Fibroblast of skin of back (primary cell): Measurements from ENCODE around the gene DEFB128. TPM values are rescaled to one million over a fixed set of nuclear protein-coding genes. Genes with fewer than 3 reads are reported as not detected.
"Not testable (repeated sequence)": the region's sequence is repeated elsewhere in the genome, so short reads cannot be mapped to it uniquely, and the experiment has no call there.

Experiments used
- DNase-seq: peaks from one replicate; pipeline ENCODE4 v3.0.0-alpha.2; 2013
- polyA plus RNA-seq, 2 experiments: library from polyadenylated mRNA; unstranded; fragments of 120-200 nt; gene quantifications; one replicate each; pipeline ENCODE4 v1.2.1, GENCODE V29; 2013; ENCODE audit not compliant: insufficient read length in 2 of 2

DEFB128 gene
- not detected for polyA plus RNA-seq (2013, experiment 1 of 2; ENCODE audit: insufficient read length)
- polyA plus RNA-seq (2013, experiment 2 of 2; ENCODE audit: insufficient read length), result not detected

- no peak for DNase-seq
Observed at GRCh38 chr20:189611-190010, at the start of gene DEFB128. Gene DEFB128, minus strand, starts transcription at chr20:189711. Its CDS starts 88 bp downstream, at chr20:189623.

GRCh38 chr20:237929-238328, 48.4 kb upstream of the DEFB128 start:
- DNase-seq, result no peak

- DNase-seq, result no peak
Observed at GRCh38 chr20:237489-237888, 48.0 kb upstream of the DEFB128 start.

DNA sequence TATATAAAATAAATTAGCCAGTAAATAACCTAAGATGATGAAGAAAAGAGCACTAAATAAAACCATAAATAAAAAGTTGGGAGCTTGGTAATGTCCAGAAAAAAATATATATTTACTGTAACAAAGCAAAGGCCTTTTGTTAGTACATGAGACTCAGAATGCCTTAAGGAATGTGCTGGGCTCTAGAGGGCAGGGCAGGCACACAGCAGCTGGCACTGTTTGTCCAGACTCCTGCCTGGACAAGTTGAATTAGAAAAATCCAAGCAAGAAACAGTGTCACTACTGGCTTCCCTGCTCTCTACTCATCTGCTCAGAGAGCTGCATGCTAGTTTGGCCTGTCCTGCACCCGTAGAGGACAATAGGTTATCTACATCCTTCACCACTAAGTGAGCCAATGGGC, 46.4 kb upstream of the DEFB128 start:
- peak; percentile 1 for DNase-seq

- no peak for DNase-seq
Observed at GRCh38 chr20:227439-228105, 38.1 kb upstream of the DEFB128 start.

DNA sequence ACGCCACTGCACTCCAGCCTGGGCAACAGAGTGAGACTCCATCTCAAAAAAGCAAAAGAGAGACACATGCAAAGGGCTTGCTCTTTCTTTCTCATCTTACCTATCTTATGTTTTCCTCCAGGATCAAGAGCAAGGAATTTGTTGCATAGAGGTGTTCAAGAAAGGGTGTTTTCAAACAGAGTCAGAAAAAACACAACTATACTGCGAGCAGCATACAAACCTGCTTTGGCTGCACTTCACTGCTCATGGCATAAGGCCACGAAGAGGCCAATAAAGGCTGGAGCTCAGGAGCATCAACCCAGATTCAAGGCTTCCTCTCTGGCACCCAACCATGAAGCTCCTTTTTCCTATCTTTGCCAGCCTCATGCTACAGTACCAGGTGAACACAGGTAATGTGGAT, 37.4 kb upstream of the DEFB128 start, which contains the start of gene DEFB129:
Gene DEFB129 (plus strand): TSS at position 301 of the 400 bp plus-strand sequence. CDS start 31 bp downstream, at position 332.
- no peak for DNase-seq

DNA sequence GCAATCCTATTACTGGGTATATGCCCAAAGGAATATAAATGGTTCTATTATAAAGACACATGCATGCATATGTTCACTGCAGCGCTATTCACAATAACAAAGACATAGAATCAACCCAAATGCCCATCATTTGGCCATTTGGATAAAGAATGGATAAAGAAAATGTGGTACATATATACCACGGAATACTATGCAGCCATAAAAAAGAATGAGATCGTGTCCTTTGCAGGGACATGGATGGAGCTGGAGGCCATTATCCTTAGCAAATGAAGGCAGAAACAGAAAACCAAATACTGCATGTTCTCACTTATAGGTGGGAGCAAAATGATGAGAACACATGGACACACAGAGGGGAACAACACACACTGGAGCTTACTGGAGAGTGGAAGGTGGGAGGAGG, 36.4 kb upstream of the DEFB128 start:
- DNase-seq, result not testable (repeated sequence)

DNA sequence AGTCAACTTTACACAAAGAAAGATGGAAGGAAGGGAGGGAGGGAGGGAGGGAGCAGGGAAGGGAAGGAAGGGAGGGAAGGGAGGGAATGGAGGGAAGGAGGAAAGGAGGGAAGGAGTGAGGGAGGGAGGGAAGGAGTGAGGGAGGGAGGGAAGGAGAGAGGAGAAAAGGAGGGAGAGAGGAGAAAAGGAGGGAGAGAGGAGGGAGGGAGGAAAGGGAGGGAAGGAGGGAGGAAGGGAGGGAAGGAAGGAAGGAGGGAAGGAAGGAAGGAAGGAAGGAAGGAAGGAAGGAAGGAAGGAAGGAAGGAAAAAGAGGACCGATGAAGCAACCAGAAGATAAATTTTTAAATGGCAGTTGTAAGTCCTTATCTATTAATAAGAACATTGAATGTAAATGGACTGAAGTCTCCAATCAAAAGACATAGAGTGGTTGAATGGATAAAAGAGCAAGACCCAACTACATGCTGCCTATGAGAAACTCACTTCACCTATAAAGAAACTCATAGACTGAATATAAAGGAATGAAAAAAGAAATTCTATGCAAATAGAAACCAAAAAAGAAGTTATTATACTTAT, 31.8 kb upstream of the DEFB128 start:
- DNase-seq, result no peak

DNA sequence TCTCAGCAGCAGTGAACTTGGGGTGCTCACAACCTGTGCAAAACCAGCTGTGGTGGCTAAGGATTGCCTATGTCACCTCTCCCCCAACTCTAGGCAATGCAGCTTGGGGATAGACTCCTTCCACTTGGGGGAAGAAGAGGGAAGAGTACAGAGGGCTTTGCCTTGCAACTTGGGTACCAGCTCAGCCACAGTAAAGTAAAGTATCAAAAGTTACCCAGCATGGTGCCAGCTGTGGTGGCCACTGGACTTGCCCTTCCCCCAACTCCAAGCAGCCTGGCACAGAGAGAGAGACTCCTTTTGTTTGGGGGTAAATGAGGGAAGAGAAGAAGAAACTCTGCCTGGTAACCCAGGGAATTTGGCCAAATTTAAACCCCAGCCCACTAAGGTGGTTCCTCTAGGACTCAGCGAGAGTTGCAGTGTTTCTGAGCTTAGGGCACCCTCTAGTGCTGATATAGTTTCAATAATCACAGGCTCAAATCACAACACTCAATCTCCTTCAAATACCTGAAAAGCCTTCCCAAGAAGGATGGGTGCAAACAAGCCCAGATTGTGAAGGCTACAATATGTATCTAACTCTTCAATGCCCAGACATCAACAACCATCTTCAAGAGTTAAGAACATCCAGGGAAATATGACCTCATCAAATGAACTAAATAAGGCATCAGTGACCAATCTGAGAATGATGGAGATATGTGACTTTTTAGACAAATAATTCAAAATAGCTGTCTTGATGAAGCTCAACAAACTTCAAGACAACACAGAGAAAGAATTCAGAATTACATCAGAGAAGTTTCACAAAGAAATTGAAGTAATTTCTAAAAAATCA, 30.0 kb upstream of the DEFB128 start:
- peak; percentile 2 for DNase-seq

DNA sequence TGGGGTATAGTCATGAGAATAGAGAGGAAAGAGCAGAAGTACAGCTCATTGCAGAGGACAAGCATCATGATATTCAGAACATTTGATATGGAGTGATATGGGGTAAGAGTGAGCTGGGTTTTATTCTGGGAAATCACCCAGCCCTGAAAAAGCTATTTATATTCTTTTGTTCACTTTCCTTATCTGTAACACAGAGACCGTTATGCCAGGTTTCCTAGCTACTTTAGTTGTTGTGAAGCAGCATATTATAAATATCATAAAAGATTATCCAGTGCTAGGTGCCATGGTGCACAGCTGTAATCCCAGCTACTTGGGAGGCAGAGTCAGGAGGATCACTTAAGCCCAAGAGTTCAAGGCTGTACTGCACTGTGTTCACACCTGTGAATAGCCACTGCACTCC, 27.8 kb upstream of the DEFB128 start:
- no peak for DNase-seq

GRCh38 chr20:215796-216195, 26.3 kb upstream of the DEFB128 start:
- no peak for DNase-seq

DNA sequence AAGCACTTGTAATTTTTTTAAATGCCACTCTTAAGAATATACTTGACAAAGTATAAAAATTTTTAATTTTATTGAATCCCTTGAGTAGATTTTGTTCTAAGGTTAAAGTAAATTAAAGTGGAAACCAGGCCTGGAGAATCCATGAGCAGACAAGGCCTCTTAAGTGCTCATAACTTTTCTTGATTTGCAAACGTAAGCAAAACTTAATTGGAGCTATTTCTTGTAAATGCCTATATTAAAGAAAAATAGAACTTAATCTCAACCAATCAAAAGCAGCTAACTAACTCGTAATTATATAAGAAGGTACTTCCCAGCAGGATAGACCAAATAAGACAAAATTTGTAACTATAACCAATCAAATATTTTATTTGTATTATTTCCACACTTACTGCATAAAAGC, 24.9 kb upstream of the DEFB128 start:
- no peak for DNase-seq

- no peak for DNase-seq
Observed at GRCh38 chr20:210809-211502, 21.4 kb upstream of the DEFB128 start.

DNA sequence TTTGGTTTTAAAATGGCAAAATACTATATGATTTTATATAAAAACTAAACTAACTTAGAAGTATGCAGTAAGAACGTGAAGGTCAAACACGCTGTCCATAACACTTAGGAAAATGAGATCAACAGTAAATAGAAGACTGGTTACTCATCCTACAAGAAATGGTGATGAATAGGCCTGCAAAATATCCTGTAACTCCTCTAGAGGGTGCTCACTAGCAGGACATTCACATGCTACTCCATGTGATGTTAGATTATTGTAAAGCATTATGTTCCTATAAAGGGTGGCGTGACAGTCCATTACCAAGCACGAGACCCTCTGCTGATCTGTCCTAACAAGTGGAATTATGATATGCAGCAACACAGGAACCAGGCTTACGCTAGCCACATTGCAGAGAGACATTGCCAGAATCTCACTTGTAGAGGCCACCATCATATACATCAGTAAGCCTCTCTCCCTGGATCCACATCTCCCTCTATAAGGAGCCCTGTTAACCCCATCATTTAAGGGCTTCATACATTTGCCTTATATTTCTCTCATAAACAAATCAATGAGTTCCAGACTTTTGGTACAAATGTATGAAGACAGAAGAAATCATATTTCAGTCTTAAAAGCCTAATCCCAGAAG, 19.5 kb upstream of the DEFB128 start:
- peak; percentile 71 for DNase-seq

DNA sequence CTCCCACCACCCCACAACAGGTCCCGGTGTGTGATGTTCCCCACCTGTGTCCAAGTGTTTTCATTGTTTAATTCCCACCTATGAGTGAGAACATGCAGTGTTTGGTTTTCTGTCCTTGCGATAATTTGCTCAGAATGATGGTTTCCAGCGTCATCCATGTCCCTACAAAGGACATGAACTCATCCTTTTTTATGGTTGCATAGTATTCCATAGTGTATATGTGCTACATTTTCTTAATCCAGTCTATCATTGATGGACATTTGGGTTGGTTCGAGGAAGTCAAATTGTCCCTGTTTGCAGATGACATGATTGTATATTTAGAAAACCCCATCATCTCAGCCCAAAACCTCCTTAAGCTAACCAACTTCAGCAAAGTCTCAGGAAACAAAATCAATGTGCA, 14.1 kb upstream of the DEFB128 start:
- DNase-seq, result not testable (repeated sequence)

GRCh38 chr20:199996-200395, 10.5 kb upstream of the DEFB128 start:
- no peak for DNase-seq

DNA sequence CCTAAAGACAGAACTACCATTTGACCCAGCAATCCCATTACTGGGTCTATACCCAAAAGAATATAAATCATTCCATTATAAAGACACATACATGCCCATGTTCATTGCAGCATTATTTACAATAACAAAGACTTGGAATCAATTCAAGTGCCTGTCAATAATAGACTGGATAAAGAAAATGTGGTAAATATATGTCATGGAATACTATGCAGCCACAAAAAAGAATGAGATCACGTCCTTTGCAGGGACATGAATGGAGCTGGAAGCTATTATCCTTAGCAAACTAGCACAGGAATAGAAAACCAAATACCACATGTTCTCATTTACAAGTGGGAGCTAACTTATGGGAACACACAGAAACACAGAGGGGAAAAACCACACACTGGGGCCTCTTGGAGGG, 8.7 kb upstream of the DEFB128 start:
- no peak for DNase-seq

DNA sequence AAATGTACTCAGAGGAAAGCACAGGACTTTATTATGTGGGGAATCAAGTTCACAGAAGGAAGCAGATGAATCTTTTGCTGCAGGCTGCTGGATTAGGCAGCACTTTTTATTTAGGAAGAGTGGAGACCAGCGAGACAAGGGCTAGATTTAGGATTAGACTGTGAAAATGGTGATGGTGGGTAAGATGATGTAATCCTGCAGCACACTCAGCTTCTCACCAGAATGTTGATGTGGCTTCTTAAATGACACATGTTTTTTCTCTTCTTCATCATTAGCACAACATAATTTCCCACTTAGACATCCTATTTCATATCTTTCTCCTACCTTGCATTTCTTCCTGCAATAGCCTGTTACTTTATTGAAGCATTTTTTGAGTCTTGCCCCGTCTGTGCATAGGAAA, 1.8 kb downstream of the DEFB128 start:
- DNase-seq, result no peak

- no peak for DNase-seq
Observed at GRCh38 chr20:184288-184687, 5.2 kb downstream of the DEFB128 start.

GRCh38 chr20:168876-169275, 20.6 kb downstream of the DEFB128 start:
- DNase-seq, result no peak

DNA sequence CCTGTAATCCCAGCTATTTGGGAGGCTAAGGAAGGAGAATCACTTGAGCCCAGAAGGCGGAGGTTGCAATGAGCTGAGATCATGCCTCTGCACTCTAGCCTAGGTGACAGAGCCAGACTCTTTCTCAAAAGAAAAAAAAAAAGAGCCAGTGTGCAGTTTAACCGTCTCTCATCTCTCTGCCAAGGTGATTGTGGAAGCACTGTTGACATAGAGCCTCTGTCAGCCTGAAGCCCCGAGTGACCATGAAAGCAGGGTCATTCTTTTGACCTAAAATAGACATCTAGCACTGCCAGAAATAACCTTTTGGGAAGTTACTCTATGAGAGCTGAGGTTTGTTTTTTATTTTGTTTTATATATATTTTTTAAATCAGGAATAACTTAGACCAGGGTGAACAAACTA, 24.9 kb downstream of the DEFB128 start:
- no peak for DNase-seq

DNA sequence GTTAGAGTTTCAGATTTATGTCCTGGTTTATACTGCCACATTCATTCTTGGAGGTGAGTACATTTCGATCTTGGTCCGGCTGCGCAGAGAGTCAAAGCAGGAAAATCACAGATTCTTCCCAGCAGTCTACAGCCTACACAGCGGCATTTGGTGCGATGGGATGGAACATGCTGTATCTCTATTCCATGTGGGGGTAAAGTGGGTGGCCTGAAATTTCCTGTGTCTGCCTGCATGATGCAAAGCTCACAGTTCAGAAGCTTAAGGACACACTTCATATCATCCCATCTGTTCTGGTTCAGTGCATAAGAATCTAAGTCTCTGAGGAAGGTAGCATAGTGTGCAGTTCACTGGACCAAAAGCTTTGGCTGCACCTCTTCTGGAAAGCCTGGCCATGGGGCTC, 32.4 kb downstream of the DEFB128 start, which contains the start of gene DEFB127:
Gene DEFB127 (plus strand): TSS at position 301 of the 400 bp plus-strand sequence. CDS start 91 bp downstream, at position 392.
- DNase-seq, result no peak
